OCI-LY1 (cell line): ENCODE data around the gene LMBRD2.

ENCODE experiments used
- H2AFZ ChIP-seq: fragments of 200-600 bp; sonication (generic), shearing (Covaris generic); 2 replicates; pipeline ENCODE4 v1.6.0; 2014; ENCODE audit warnings: antibody characterized with exemption, mild to moderate bottlenecking, low read length
- H3F3A ChIP-seq: fragments of 200-600 bp; sonication (generic), shearing (Covaris generic); 2 replicates; pipeline ENCODE4 v1.6.0; 2014; ENCODE audit warnings: mild to moderate bottlenecking, antibody characterized with exemption, low read length, moderate library complexity; ENCODE audit not compliant: insufficient read depth
- H3K27ac ChIP-seq: fragments of 200-600 bp; sonication (generic); 2 replicates; pipeline ENCODE4 v1.5.1; 2014; ENCODE audit warnings: low read length, mixed run types, mild to moderate bottlenecking, low read depth; ENCODE audit not compliant: poor library complexity, severe bottlenecking
- H3K27me3 ChIP-seq: fragments of 200-600 bp; sonication (generic); 2 replicates; pipeline ENCODE4 v1.6.0; 2014; ENCODE audit warnings: antibody characterized with exemption, mild to moderate bottlenecking, low read length, moderate library complexity; ENCODE audit not compliant: insufficient read depth
- H3K36me3 ChIP-seq: fragments of 200-600 bp; sonication (generic); 2 replicates; pipeline ENCODE4 v1.6.1; 2014; ENCODE audit warnings: mild to moderate bottlenecking, antibody characterized with exemption, low read length, moderate library complexity, mixed read lengths; ENCODE audit not compliant: insufficient read depth
- H3K4me1 ChIP-seq: fragments of 200-600 bp; sonication (generic); 2 replicates; pipeline ENCODE4 v1.5.1; 2014; ENCODE audit warnings: mild to moderate bottlenecking, low read length, moderate library complexity; ENCODE audit not compliant: insufficient read depth, severe bottlenecking
- H3K4me2 ChIP-seq: fragments of 200-600 bp; sonication (generic), shearing (Covaris generic); 2 replicates; pipeline ENCODE4 v1.6.1; 2014; ENCODE audit warnings: low read length
- H3K4me3 ChIP-seq: fragments of 200-600 bp; sonication (generic); 2 replicates; pipeline ENCODE4 v1.5.1; 2014; ENCODE audit warnings: low read length, low read depth, mild to moderate bottlenecking, mixed read lengths; ENCODE audit not compliant: poor library complexity, severe bottlenecking
- H3K79me2 ChIP-seq: fragments of 200-600 bp; shearing (Covaris generic); 2 replicates; pipeline ENCODE4 v1.6.1; 2016; ENCODE audit warnings: mixed run types, low read length, mixed read lengths; ENCODE audit not compliant: insufficient read depth
- H3K9ac ChIP-seq: fragments of 200-600 bp; sonication (generic), shearing (Covaris generic); 2 replicates; pipeline ENCODE4 v1.6.1; 2014; ENCODE audit warnings: mild to moderate bottlenecking, low read length, mixed read lengths
- H3K9me2 ChIP-seq: fragments of 200-600 bp; sonication (generic), shearing (Covaris generic); 2 replicates; pipeline ENCODE4 v1.6.1; 2014; ENCODE audit warnings: low read depth, mild to moderate bottlenecking, low read length, mixed read lengths
- H3K9me3 ChIP-seq: fragments of 200-600 bp; shearing (Covaris generic); 2 replicates; pipeline ENCODE4 v1.6.1; 2014; ENCODE audit warnings: low read length, mixed read lengths
- H4K20me1 ChIP-seq: fragments of 200-600 bp; sonication (generic), shearing (Covaris generic); 2 replicates; pipeline ENCODE4 v1.6.0; 2016; ENCODE audit warnings: mild to moderate bottlenecking, low read length; ENCODE audit not compliant: insufficient read depth
- CTCF ChIP-seq: fragments of 200-600 bp; sonication (generic), shearing (Covaris generic); IDR thresholded peaks from 2 replicates; pipeline ENCODE4 v1.5.1; 2017; ENCODE audit warnings: mild to moderate bottlenecking, antibody characterized with exemption, low read length, moderate library complexity, mixed read lengths
- EZH2 ChIP-seq: fragments of 200-600 bp; sonication (generic), shearing (Covaris generic); IDR thresholded peaks from 2 replicates; pipeline ENCODE4 v1.8.0; 2017; ENCODE audit warnings: borderline replicate concordance, mixed run types, mild to moderate bottlenecking, antibody characterized with exemption, low read length, moderate library complexity, mixed read lengths

The LMBRD2 gene

GRCh38 chr5:36068751-36069281 lies 82.9 kb downstream of the LMBRD2 start:
- H3K9me2 ChIP-seq = no peaks in the 10 kb centered on the region
- H3K36me3 ChIP-seq = no peaks in the 10 kb centered on the region
- H3F3A ChIP-seq = no peaks in the 10 kb centered on the region
- H3K27me3 ChIP-seq = peaks cover 7% of the 10 kb centered on the region; the same call in 1 of the 2 replicates
- no peaks in the 10 kb centered on the region for H3K9me3 ChIP-seq
- no peaks in the 10 kb centered on the region for H4K20me1 ChIP-seq
- no peak overlapping the region for H2AFZ ChIP-seq
- H3K9ac ChIP-seq = no peak overlapping the region
- TF ChIP-seq EZH2 (no peak), CTCF (no peak)
- H3K79me2 ChIP-seq = no peaks in the 10 kb centered on the region
- no peak overlapping the region for H3K4me2 ChIP-seq
- H3K4me1 ChIP-seq = no peaks in the 10 kb centered on the region
- no peak overlapping the region for H3K4me3 ChIP-seq
- no peak overlapping the region for H3K27ac ChIP-seq

- H4K20me1 ChIP-seq = no peaks in the 10 kb centered on the region
- no peak within 1 kb of the TSS for H2AFZ ChIP-seq
- H3K27me3 ChIP-seq = peaks cover 7% of the 10 kb centered on the region; the same call in 1 of the 2 replicates
- H3K9me2 ChIP-seq = no peaks in the 10 kb centered on the region
- no peak within 1 kb of the TSS for H3K4me3 ChIP-seq
- H3K4me2 ChIP-seq = no peak within 1 kb of the TSS
- H3K79me2 ChIP-seq = no peaks in the 10 kb centered on the region
- H3K36me3 ChIP-seq = no peaks in the 10 kb centered on the region
- H3K4me1 ChIP-seq = no peaks in the 10 kb centered on the region
- no peaks in the 10 kb centered on the region for H3K9me3 ChIP-seq
- TF ChIP-seq EZH2 = no peak
- no peak within 1 kb of the TSS for H3K27ac ChIP-seq
- no peaks in the 10 kb centered on the region for H3F3A ChIP-seq
- H3K9ac ChIP-seq = no peak within 1 kb of the TSS
Observed at GRCh38 chr5:36066540-36067210, 85.0 kb downstream of the LMBRD2 start, which contains the start of gene UGT3A2. UGT3A2 (minus strand) TSS chr5:36066882; CDS start chr5:36066789, 93 bp downstream.

DNA sequence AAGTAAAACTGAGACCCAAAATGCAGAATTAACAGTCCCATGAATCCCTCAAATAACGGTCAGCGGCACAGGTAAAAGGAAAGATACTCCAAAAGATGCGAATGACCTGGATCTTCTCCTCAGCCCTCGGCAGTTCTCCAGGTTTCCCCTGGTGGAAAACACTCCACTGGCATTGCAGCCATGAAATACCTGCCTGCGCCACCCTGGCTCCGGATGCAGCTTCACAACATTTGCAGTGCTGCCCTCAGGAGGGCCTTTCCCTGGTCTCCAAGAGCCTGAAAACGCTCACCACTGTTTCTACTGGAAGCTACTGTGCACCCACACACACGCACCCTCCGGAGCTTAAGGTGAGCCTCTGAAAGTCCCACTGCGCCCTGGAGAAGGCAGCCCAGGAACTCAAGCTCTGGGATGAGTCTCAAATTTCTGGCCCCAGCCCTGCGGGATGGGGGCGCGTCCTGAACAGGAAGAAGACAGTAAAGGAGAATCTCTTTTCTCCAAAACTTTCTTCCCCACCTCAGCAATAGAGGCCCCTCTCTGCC lies 85.6 kb downstream of the LMBRD2 start:
- H2AFZ ChIP-seq = no peak overlapping the region
- H3K4me1 ChIP-seq = no peaks in the 10 kb centered on the region
- H3K4me2 ChIP-seq = no peak overlapping the region
- H3K9me2 ChIP-seq = no peaks in the 10 kb centered on the region
- no peaks in the 10 kb centered on the region for H4K20me1 ChIP-seq
- H3K27me3 ChIP-seq = peaks cover 7% of the 10 kb centered on the region; the same call in 1 of the 2 replicates
- no peak overlapping the region for H3K9ac ChIP-seq
- no peak overlapping the region for H3K4me3 ChIP-seq
- H3K79me2 ChIP-seq = no peaks in the 10 kb centered on the region
- no peaks in the 10 kb centered on the region for H3K36me3 ChIP-seq
- no peak overlapping the region for H3K27ac ChIP-seq
- no peaks in the 10 kb centered on the region for H3K9me3 ChIP-seq
- TF ChIP-seq EZH2 = no peak
- TF ChIP-seq CTCF = no peak
- no peaks in the 10 kb centered on the region for H3F3A ChIP-seq
